HG03045 (cell line): ENCODE measurements around the gene KYNU.
"Not testable (repeated sequence)": the region's sequence is repeated elsewhere in the genome, so short reads cannot be mapped to it uniquely, and the experiment has no call there.

Experiments
- ATAC-seq: cut with Tn5 transposase; IDR thresholded peaks from one replicate; pipeline ENCODE4 v1.9.1; 2021; ENCODE audit warnings: mild to moderate bottlenecking, moderate library complexity; ENCODE audit not compliant: unreplicated experiment

The KYNU gene

GRCh38 chr2:142870526-142870925 is 6.9 kb upstream of the KYNU start:
- ATAC-seq, result no peak

- ATAC-seq, result no peak
Measured at GRCh38 chr2:142871396-142871795, 6.1 kb upstream of the KYNU start.

GRCh38 chr2:142872882-142873724 is 4.4 kb upstream of the KYNU start:
- no peak for ATAC-seq

- no peak for ATAC-seq
Measured at GRCh38 chr2:142873831-142874287, 3.6 kb upstream of the KYNU start.

GRCh38 chr2:142874293-142874814 is 3.1 kb upstream of the KYNU start:
- no peak for ATAC-seq

GRCh38 chr2:142875010-142875409 is 2.5 kb upstream of the KYNU start:
- ATAC-seq, result no peak

- no peak for ATAC-seq
Measured at GRCh38 chr2:142875652-142876051, 1.8 kb upstream of the KYNU start.

- ATAC-seq, result no peak
Measured at GRCh38 chr2:142876423-142876822, 1.0 kb upstream of the KYNU start.

GRCh38 chr2:142878031-142878678 is 691 bp downstream of the KYNU start:
- no peak for ATAC-seq

GRCh38 chr2:142879151-142879550 is 1.7 kb downstream of the KYNU start:
- no peak for ATAC-seq

- ATAC-seq, result peak; percentile 29
Measured at GRCh38 chr2:142880279-142880678, 2.8 kb downstream of the KYNU start.

- ATAC-seq, result no peak
Measured at GRCh38 chr2:142881619-142882018, 4.2 kb downstream of the KYNU start.

- ATAC-seq, result not testable (repeated sequence)
Measured at GRCh38 chr2:142882500-142882899, 5.0 kb downstream of the KYNU start.

- no peak for ATAC-seq
Measured at GRCh38 chr2:142883526-142883925, 6.1 kb downstream of the KYNU start.

GRCh38 chr2:142885543-142885942 is 8.1 kb downstream of the KYNU start:
- no peak for ATAC-seq

GRCh38 chr2:142892715-142893114 is 15.3 kb downstream of the KYNU start:
- peak; percentile 99 for ATAC-seq

GRCh38 chr2:142893241-142893640 is 15.8 kb downstream of the KYNU start:
- no peak for ATAC-seq

GRCh38 chr2:142897807-142898206 is 20.3 kb downstream of the KYNU start:
- no peak for ATAC-seq

GRCh38 chr2:142900327-142900726 is 22.9 kb downstream of the KYNU start:
- ATAC-seq, result not testable (repeated sequence)

- no peak for ATAC-seq
Measured at GRCh38 chr2:142901780-142902179, 24.3 kb downstream of the KYNU start.

GRCh38 chr2:142903726-142904125 is 26.3 kb downstream of the KYNU start:
- ATAC-seq, result not testable (repeated sequence)

GRCh38 chr2:142907653-142908052 is 30.2 kb downstream of the KYNU start:
- ATAC-seq, result no peak
